Stimulated activated effector memory CD8-positive, alpha-beta T cell treated with anti-CD3 and anti-CD28 coated beads, Interleukin-12 subunit alpha, Interleukin-12 subunit beta, amount 100 ng/mL, for 72 hours (primary cell): Measurements from ENCODE around the gene TRIO.

Experiments
- ATAC-seq: fragments of 150-1000 bp; cut with Tn5 transposase; 2 replicates; pipeline ENCODE4 v1.10.0; 2021
- DNase-seq, 2 donors: peaks; one replicate each; pipeline ENCODE4 v3.0.0; 2021 to 2022; ENCODE audit warnings: low spot score in 2 of 2
- H3K27ac Mint-ChIP-seq: one replicate; pipeline ENCODE4 v1.8.0; 2022; ENCODE audit warnings: mild to moderate bottlenecking, mixed read lengths
- H3K36me3 Mint-ChIP-seq: one replicate; pipeline ENCODE4 v1.8.0; 2022; ENCODE audit warnings: mild to moderate bottlenecking, mixed read lengths
- H3K4me1 Mint-ChIP-seq: one replicate; pipeline ENCODE4 v1.8.0; 2022; ENCODE audit warnings: mixed read lengths
- H3K4me3 Mint-ChIP-seq: one replicate; pipeline ENCODE4 v1.8.0; 2022; ENCODE audit warnings: mild to moderate bottlenecking, mixed read lengths
- H3K9me3 Mint-ChIP-seq: one replicate; pipeline ENCODE4 v1.8.0; 2022; ENCODE audit warnings: mixed read lengths

The TRIO gene

DNA sequence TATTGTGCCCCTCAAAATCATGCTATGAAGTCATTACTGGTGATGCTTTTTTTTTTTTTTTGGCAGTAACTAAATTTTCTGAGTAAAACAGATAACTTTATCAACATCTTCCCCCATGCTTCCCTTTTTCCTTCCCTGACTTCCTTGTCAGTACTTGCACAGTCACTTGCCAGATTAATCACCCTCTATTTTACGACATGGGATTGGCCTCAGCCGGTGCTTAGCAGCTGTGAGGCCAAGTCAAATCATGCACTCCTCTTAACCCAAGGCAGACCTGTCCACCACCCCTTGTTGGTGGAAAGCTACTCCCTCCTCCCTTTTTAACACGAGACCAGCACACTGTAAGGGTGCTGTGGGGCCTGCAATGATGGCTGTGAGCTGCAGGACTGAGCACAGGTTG, 320.5 kb downstream of the TRIO start:
- H3K36me3 Mint-ChIP-seq, result no peaks in the 10 kb centered on the region
- no peak overlapping the region for H3K4me3 Mint-ChIP-seq
- ATAC-seq, result no peak
- no peak overlapping the region for H3K27ac Mint-ChIP-seq
- no peaks in the 10 kb centered on the region for H3K4me1 Mint-ChIP-seq
- H3K9me3 Mint-ChIP-seq, result no peaks in the 10 kb centered on the region
- DNase-seq, result no peak

DNA sequence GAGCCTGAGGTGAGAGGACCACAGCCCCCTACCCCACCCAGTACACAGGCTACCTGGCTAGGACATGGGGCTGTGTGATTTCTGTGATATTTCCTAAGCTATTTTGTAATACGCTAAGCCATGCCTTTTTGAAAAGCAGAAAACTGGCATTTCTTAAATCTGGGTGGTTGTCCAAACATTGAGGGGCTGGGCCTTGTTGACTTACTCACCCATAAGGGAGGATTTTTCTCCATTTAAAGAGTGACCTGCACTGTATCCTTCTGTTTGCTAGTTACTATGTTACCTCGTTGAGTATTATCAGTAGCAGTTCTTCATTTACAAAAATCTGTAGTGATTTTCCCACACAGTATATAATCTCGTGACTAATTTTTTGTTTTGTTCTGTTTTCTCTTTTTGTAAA, 321.0 kb downstream of the TRIO start:
- DNase-seq (no peak), ATAC-seq (no peak)
- H3K9me3 Mint-ChIP-seq, result no peaks in the 10 kb centered on the region
- H3K4me1 Mint-ChIP-seq, result no peaks in the 10 kb centered on the region
- no peak overlapping the region for H3K27ac Mint-ChIP-seq
- H3K36me3 Mint-ChIP-seq, result no peaks in the 10 kb centered on the region
- no peak overlapping the region for H3K4me3 Mint-ChIP-seq

DNA sequence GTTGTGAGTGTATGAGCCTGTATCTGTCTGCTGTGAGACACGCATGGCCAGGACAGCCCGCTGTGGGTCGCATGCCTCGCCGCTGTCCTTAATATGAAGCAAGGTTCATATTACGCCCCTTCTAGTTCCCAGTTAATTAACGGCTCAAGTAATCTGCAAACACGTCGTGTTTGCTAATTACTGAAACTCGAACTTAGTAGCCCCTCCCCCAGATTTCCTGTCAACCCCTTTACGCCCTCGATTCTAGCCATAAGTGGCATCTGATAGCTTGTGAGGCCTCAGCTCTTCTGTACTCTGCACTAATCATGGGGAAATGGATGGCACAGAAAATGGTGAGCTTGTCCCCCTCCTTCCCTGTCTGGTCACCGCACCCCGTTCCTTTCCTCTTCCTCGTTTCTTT, 321.5 kb downstream of the TRIO start:
- no peaks in the 10 kb centered on the region for H3K9me3 Mint-ChIP-seq
- ATAC-seq (no peak), DNase-seq (no peak)
- no peaks in the 10 kb centered on the region for H3K4me1 Mint-ChIP-seq
- no peaks in the 10 kb centered on the region for H3K36me3 Mint-ChIP-seq
- H3K27ac Mint-ChIP-seq, result no peak overlapping the region
- no peak overlapping the region for H3K4me3 Mint-ChIP-seq

DNA sequence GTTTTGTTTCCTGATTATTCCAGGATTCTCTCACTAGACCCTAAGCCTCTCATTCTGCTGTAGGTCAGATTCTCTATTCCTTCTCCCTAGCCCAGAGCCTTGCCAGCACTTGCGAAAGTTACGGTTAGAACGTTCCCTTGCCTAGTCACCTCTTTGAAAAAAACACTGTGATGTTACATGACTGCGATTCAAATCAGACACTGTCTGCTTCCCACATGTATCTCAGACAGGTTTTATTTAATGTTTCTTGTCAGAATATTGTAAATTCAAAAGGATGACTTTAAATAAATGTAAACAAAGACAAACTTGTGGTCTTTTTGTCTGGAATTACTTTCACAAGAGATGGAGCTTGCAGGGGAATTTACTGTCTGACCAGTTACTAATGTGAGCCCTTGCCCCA, 322.0 kb downstream of the TRIO start:
- ATAC-seq (no peak), DNase-seq (no peak)
- Mint-ChIP-seq H3K36me3 (no peaks in the 10 kb centered on the region), H3K4me1 (no peaks in the 10 kb centered on the region), H3K9me3 (no peaks in the 10 kb centered on the region), H3K27ac (no peak overlapping the region), H3K4me3 (no peak overlapping the region)

DNA sequence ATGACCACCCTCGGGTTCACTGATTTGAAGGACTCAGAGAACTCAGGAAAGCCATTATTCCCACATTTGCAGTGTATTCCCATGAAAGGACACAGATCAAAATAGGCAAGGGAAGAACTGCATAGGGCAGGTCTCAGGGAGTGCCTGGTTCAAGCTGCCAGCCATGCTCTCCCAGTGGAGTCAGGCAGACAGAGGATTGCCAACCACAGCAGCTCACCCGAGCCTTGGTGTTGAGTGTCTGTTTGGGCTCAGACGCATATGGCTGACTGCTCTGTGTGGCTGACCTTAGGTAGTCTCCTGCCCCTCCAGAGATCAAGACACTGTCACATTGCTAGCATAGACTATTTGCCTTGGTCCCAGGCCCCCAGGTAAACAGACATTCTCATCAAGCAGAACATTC, 322.6 kb downstream of the TRIO start:
- H3K27ac Mint-ChIP-seq, result no peak overlapping the region
- no peaks in the 10 kb centered on the region for H3K36me3 Mint-ChIP-seq
- no peak for DNase-seq
- H3K4me1 Mint-ChIP-seq, result no peaks in the 10 kb centered on the region
- H3K9me3 Mint-ChIP-seq, result no peaks in the 10 kb centered on the region
- ATAC-seq, result no peak
- H3K4me3 Mint-ChIP-seq, result no peak overlapping the region

DNA sequence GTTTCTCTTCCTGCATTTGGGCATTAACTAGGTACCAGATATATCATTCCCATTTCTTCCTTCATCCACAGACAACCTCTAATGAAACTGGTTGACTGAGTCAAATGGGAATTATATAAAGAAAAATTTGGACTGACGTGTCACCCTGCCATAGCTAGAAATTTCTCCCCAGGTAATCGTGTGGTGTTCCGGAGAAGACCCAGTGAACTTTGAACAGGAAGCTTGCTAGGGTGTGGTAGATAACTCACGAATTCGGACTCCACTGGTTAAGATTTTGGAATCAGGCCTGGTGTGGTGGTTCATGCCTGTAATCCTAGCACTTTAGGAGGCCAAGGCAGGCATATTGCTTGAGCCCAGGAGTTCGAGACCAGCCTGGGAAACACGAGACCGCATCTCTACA, 324.1 kb downstream of the TRIO start:
- H3K9me3 Mint-ChIP-seq, result no peaks in the 10 kb centered on the region
- H3K27ac Mint-ChIP-seq, result no peak overlapping the region
- H3K4me3 Mint-ChIP-seq, result no peak overlapping the region
- H3K36me3 Mint-ChIP-seq, result no peaks in the 10 kb centered on the region
- ATAC-seq, result no peak
- H3K4me1 Mint-ChIP-seq, result no peaks in the 10 kb centered on the region
- DNase-seq, result no peak

DNA sequence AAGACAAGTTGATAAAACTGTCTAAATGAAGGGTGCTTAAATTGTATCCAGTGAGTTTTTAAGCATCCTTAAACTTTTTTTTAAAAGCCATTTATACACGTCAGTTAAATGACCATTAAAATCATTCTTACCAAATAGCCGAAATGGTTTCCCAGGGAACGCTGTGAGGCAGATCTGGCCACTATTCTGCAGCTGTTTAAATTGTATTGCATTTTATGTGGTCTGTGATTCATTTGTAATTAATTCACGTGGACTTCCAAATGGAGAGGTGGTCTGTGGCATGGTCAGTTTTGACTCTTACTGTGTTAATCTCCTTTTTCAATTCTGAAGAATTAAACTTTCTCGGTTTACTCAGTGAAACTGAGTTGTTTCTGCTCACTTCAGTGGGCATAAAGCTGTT, 324.7 kb downstream of the TRIO start:
- ATAC-seq, result no peak
- Mint-ChIP-seq H3K27ac (no peak overlapping the region), H3K4me3 (no peak overlapping the region), H3K4me1 (no peaks in the 10 kb centered on the region), H3K36me3 (no peaks in the 10 kb centered on the region), H3K9me3 (no peaks in the 10 kb centered on the region)
- no peak for DNase-seq

DNA sequence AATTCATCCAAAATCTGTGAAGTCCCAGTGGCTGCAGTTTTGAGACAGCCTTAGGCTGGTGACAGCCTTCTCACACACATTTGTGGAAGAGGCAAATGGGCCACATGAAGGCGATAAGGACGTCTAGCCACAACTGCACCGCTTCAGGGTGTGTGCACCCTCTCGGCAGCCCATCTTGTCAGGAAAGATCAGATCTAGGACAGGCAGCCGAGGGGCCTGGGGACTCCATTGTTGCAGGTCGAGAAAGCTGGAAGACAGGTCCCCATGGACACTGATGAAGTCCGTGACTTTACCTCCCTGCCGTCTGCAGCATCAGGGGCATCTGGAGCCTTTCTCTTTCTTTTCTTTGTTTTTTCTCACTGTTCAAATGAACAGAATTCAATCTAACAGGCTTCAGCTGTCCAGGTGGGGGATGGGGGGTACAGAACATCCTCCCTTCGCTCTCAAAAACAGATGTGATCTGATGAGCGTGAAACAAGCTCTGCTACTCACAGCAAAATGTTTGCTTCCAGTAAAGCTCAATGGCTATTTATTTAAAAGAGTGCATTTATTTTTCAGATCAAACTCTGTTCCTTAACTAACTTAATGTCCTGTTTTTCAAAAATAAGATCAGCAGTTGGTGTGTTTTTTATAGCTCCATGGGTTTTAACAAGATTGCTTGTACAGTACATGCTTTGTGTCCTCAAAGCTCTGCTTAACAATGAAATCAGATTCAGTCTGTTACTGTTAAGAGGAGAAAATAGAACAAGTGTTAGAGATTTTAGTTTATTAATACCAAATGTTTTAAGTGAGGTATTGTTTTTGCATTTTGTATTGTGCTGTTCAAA, 326.6 kb downstream of the TRIO start:
- H3K9me3 Mint-ChIP-seq, result no peaks in the 10 kb centered on the region
- DNase-seq (no peak), ATAC-seq (no peak)
- no peaks in the 10 kb centered on the region for H3K4me1 Mint-ChIP-seq
- no peaks in the 10 kb centered on the region for H3K36me3 Mint-ChIP-seq
- no peak overlapping the region for H3K27ac Mint-ChIP-seq
- H3K4me3 Mint-ChIP-seq, result no peak overlapping the region

DNA sequence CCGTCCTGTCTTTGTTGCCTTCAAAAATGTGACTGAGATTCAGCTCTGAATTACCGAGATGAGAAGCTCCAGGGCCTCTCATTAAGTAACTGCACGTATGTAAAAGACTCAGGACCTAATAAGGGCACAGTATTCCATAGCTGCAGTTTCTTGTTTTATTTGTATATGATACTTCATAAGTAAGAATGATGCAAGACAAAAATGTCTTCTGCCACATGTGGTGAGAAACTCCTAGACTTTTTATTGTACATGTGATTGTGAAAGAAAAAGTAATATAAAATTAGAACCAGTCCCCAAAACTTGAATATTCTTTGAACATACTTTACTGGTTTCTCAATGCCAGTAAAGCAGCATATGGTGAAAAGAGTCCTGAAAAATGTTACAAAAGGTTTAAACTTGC, 328.4 kb downstream of the TRIO start:
- Mint-ChIP-seq H3K4me1 (no peaks in the 10 kb centered on the region), H3K4me3 (no peak overlapping the region), H3K9me3 (no peaks in the 10 kb centered on the region), H3K36me3 (no peaks in the 10 kb centered on the region), H3K27ac (no peak overlapping the region)
- DNase-seq (no peak), ATAC-seq (no peak)

DNA sequence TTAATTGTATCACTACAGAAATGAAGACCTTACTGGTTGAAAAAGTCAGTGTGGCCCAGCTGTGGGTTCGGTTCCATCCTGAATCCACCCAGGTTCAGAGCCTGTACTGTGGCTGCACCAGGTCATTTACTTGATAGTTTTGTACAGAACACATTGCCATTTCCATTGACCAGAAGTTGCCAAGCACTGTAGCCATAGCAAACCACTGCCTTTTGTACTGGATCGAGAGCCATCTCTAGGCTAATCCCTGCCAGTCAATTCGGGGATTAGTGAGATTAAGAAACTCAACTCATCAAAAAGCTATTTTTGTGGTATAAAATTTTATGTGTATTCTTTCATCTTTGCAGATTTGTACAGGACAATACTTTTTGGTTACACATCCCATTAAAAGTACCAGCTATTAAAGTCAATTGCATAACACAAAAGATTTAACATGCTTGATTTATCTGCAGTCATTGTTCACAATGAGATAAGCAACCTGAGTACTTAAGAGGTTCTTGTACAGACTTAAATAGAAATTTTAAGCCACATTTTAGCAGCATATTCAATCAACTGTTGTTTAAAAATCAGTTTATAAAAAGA, 329.9 kb downstream of the TRIO start:
- DNase-seq, result no peak
- Mint-ChIP-seq H3K9me3 (no peaks in the 10 kb centered on the region), H3K4me3 (no peak overlapping the region), H3K4me1 (no peaks in the 10 kb centered on the region), H3K36me3 (no peaks in the 10 kb centered on the region), H3K27ac (no peak overlapping the region)
- no peak for ATAC-seq

DNA sequence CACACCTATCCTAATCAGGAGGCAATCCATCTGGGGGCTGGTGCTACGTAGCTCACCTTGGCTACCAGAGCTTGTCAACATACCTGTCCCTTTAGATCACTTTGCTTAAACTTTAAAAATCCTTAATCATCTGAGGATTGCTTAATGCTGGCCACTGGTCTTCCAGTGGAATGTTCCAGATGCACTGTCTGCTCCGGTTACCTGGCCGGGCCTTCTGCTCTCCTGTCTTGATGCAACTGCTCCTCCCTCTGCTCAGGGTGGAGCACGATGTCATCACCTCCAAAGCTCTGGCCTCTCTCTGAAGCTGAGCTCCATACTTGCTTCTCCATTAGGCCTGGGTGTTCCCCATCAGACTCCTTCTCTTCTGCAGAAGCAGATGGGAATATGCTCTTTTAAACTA, 331.9 kb downstream of the TRIO start:
- Mint-ChIP-seq H3K36me3 (no peaks in the 10 kb centered on the region), H3K4me1 (peaks cover 5% of the 10 kb centered on the region), H3K4me3 (no peak overlapping the region), H3K9me3 (no peaks in the 10 kb centered on the region), H3K27ac (no peak overlapping the region)
- no peak for DNase-seq
- no peak for ATAC-seq

DNA sequence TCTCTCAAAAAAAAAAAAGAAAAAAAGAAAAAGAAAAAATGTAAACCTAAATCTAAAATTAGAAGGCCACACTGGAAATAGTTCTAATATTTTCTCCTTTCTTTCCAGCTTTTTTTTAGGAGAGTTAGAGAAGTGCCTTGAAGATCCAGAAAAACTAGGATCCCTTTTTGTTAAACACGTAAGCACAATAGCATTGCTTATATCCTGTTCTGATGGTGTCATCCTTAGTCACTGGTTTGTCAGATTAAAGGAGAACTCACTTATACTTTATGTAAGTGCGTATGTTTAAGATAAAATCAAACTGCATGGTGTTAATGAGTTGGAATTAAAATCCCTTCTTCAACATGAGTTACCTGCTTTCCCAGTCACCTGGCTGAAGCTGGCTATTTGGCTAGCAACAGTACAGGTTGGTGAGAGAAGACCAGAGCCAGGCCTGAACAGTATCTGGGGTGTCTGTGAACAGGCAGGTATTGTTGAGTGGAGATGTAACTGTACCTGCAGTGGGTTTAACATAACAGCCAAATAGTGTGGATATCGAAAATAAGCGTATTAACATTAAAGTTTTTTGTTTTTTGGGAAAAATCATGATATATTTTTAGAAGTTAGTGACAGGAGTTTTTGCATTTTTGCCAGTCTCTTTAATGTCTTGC, 333.8 kb downstream of the TRIO start:
- peaks cover 5% of the 10 kb centered on the region for H3K4me1 Mint-ChIP-seq
- DNase-seq (no peak), ATAC-seq (no peak)
- no peak overlapping the region for H3K4me3 Mint-ChIP-seq
- H3K27ac Mint-ChIP-seq, result no peak overlapping the region
- no peaks in the 10 kb centered on the region for H3K9me3 Mint-ChIP-seq
- H3K36me3 Mint-ChIP-seq, result peaks cover 6% of the 10 kb centered on the region

DNA sequence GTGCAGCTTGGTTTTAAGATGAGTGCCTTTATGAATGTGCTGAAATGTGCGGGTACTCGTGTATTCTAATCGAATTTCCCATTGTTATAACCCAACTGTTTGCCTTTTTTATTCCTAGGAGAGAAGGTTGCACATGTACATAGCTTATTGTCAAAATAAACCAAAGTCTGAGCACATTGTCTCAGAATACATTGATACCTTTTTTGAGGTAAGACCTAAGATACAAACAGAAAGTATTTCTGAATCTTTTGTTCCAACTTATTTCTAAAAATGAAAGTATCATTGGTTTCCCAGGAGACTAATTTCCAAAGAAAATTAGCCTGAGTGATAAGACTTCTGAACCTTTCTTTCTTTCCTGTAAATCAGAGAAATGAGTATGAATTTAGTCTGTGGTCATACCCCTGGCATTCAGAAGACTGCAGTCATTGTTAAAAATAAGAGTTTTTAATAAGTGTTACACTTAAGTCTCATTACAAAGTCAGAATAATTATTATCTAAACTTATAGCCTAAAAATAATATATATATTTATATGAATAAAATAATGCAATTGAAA, 336.1 kb downstream of the TRIO start:
- H3K4me3 Mint-ChIP-seq, result no peak overlapping the region
- no peaks in the 10 kb centered on the region for H3K9me3 Mint-ChIP-seq
- peaks cover 5% of the 10 kb centered on the region for H3K4me1 Mint-ChIP-seq
- ATAC-seq, result peak; percentile 66
- H3K27ac Mint-ChIP-seq, result no peak overlapping the region
- DNase-seq, result no peak
- peaks cover 7% of the 10 kb centered on the region for H3K36me3 Mint-ChIP-seq

DNA sequence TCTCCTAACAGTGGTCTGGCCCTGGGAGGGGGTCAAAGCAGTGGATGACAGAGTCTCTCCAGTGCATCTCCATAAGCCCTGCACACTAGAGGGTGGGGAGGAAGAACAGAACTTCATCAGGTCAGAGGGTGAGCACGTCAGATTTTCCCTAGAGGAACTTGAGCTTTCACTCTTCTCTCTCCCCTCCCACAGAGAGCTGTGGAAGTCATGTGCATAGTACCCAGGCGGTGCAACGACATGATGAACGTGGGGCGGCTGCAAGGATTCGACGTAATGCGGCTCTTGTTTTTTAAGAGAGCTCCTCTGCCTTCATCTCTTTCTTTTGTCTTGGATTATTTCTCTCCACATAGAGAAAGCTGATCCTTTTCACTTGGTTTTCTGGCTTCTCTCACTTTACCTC, 338.2 kb downstream of the TRIO start:
- DNase-seq (no peak), ATAC-seq (no peak)
- peaks cover 5% of the 10 kb centered on the region for H3K4me1 Mint-ChIP-seq
- H3K36me3 Mint-ChIP-seq, result peaks cover 7% of the 10 kb centered on the region
- H3K9me3 Mint-ChIP-seq, result no peaks in the 10 kb centered on the region
- no peak overlapping the region for H3K4me3 Mint-ChIP-seq
- H3K27ac Mint-ChIP-seq, result no peak overlapping the region

DNA sequence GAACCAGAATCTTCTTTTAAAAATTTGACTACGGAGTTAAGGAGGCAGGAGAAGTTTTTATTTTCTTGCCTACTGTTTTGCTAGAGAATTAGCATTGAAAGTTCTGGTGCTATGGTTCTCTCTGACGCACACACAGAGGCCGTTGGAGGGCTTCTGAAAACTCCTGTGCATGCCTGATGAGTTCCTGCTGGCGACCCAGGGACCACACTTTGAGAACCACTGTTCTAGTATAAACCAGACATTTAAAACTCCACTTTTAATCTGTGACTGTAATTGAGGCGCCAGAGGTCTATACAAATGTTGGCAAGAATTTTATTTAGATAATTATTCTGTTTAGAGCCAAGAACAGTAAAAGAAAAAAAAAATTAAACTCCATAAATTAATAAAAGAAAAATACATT, 338.9 kb downstream of the TRIO start:
- ATAC-seq (no peak), DNase-seq (no peak)
- Mint-ChIP-seq H3K36me3 (peaks cover 7% of the 10 kb centered on the region), H3K4me1 (peaks cover 5% of the 10 kb centered on the region), H3K9me3 (no peaks in the 10 kb centered on the region), H3K27ac (no peak overlapping the region), H3K4me3 (no peak overlapping the region)
